GM18502 (cell line): ENCODE results near the gene TMEM131L.
"Not testable (repeated sequence)": the region's sequence is repeated elsewhere in the genome, so short reads cannot be mapped to it uniquely, and the experiment has no call there.

Source experiments
- ATAC-seq: cut with Tn5 transposase; IDR thresholded peaks from one replicate; pipeline ENCODE4 v1.9.1; 2021; ENCODE audit warnings: mild to moderate bottlenecking; ENCODE audit not compliant: unreplicated experiment, poor library complexity

TMEM131L gene

GRCh38 chr4:153594210-153594609 is 128.1 kb downstream of the TMEM131L start:
- no peak for ATAC-seq

DNA sequence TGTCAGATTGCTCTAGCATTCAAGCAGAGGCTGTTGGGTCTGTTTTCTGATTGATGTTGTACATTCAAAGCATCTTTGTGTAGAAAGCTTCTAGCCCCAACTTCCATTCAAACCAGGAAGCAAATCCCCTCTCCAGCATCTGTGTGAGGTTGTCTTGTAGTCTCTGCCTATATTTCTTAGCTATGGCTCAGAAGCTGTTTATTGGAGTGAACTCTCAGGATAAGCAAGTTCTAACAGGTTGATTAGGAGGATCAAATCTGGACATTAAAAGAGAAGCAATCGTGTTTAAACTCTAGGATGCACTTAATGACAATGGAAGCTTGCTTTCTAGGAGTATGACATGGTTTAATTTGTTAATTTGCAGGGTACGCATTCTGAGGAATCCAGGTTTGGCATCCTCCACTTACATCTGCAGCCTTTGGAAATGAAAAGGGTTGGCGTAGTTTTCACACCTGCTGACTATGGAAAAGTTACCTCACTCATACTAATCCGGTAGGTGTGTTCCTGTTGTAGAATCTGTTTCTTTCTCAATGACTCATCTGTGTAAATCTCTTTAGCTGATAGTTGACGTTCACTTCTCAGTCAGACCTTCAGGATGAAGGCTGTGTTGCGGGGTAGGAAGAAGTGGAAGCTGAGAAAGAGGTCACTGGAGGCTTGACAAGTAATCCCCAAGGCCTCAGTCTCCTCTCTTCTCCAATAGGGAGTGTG is 129.9 kb downstream of the TMEM131L start:
- no peak for ATAC-seq

- no peak for ATAC-seq
These were observed 136.6 kb downstream of the TMEM131L start for GRCh38 chr4:153602758-153603157.

- no peak for ATAC-seq
These were observed 137.1 kb downstream of the TMEM131L start for GRCh38 chr4:153603258-153603657.

DNA sequence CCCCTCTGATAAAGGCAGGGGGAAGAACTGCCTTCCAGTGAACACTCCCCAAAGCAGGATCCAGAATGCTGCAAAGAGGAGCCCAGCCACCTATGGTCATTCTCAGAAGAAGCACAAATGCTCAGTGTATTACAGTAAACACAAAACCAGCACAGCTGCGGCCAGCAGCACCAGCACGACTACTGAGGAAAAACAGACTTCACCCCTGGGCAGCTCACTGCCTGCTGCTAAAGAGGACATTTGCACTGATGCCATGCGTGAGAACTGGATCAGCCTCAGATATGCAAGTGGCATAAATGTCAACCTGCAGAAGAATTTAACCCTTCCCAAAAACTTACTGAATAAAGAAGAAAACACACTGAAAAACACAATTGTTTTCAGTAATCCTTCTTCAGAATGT is 137.7 kb downstream of the TMEM131L start:
- ATAC-seq, result no peak

- ATAC-seq, result not testable (repeated sequence)
These were observed 142.9 kb downstream of the TMEM131L start for GRCh38 chr4:153609070-153609469.

DNA sequence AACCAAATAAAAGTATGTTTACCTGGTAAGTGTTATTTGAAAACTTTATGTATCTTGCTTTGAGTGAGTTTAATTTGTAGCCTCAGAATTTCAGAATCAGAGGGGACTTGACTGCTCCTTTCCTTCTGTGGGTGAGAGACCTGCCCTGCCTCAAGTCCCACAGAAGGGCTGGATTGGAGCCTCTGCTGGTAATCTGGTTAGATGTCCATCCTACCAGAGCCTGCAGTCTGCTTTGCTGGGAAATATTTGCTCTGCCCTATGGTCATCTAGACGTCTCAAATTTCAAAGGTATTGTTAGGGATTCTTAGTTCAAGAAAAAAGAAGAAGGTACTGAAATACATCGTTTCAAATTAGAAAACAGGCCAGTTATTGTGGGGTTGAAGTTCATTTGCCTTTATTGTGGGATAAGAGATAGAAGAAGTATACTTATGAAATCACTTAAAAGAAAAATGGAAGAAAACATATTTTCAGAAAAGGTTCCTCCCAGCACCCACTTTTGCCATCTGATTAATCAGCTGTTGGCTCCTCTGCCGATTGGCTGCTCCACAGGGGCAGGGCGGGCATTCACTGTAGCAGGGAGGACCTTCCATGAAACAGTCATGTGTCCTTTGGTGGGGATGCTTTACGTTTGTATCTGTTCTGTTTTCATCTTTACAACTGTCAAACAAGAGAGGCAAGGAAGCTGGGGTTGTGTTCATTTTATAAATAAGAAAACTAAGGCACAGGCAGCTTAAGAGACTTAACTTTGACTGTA is 144.6 kb downstream of the TMEM131L start:
- ATAC-seq, result no peak

GRCh38 chr4:153611679-153612078 is 145.5 kb downstream of the TMEM131L start:
- no peak for ATAC-seq

- no peak for ATAC-seq
These were observed 146.7 kb downstream of the TMEM131L start for GRCh38 chr4:153612878-153613277.

GRCh38 chr4:153616006-153616555 is 149.9 kb downstream of the TMEM131L start:
- no peak for ATAC-seq

DNA sequence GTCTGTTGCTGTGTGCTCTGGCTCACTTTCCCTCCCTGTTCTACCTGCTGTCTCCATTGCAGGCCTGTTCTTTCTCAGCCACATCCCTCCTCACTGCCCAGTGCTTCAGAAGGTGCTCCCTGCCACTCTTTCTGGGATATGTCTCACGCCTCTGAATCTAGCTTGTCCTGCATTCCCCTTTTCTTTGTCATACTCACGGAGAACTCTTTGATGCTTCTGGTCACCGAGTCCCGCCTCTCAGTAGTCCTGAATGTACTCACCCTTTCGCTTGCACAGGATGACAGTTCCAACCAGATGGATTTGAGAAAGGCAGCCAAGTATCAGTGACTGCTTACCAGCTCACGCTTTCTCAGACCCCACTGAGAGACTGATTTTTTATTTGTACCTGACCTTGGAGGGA is 152.7 kb downstream of the TMEM131L start:
- ATAC-seq, result no peak

DNA sequence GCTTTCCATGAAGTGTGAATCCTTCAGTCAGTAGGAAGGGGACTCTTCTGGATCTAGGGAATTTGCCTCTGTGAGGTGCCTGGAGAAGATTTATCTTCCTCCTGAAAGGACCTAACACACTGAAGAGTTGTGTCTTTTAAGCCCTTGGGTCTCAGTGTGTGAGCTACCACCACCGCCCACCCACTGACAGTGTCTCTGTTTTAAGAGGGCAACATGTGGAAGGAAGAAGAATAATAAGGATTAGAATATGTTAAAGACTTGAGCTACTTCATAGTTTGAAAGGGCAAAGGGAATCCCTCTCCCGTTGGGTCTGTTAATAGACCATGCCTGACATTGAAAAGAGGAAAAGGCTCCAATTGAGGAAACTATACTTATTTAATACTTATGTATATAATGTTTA is 153.7 kb downstream of the TMEM131L start:
- ATAC-seq, result no peak

DNA sequence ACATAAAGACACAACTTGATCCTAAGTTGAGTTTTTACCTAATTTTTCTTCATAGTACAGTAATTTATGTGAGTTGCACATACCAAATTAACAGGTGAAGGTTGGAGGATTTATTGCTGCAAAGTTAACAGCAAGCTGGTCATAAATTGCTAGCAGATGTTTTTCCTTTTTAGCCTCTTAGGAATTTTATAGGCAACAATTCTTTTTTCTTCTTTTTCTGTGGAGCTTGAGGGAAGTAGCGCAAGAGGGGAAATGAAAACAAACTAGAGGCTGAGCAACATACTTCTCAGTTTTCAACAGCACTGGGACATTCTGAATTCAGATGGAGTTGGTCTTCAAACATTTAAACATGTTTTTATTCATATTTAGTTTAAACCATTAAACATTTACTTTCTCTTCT is 154.2 kb downstream of the TMEM131L start:
- ATAC-seq, result no peak

- ATAC-seq, result no peak
These were observed 155.9 kb downstream of the TMEM131L start for GRCh38 chr4:153622093-153622492.

GRCh38 chr4:153622778-153623240 is 156.6 kb downstream of the TMEM131L start:
- no peak for ATAC-seq

DNA sequence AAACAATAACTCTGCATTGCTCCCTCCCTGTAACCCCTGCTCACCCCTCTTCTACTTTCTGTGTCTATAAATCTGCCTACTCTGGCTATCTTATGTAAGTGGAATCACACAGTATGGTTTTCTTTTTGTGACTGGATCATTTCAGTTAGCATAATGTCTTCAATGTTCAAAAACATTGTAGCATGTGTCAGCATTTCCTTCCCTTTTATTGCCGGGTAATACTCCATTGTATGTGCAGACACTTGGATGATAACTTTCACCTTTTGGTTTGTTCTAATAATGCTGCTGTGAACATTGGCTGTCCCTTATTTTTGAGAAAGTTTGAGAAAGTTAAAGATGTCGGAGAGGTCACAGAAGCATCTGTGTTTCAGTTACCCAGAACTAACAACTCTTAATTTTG is 157.3 kb downstream of the TMEM131L start:
- no peak for ATAC-seq

DNA sequence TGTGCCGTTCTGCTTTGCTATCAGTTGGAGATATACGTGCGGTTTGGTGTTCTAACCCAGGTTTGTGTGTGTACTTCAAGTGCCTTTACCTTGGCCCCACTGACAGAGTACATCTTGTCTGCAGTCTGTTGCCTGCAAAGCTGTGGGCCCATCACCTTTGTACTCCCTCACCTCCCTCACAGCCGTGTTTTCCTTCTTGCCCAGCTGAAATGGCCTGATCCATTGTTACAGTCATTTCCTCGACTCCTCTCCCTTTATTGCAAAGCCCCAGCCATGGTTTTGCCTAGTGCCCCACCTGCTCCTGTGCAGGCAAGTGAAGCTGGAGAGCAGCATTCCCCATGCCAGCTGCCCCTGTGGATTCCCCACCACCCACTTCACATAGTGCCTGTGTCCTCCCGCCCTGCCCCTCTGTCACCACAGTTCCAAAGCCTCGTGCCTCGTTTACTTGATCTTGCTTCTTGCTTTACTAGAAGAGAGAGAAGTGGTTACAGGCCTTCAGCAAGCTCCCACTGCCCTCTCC is 162.7 kb downstream of the TMEM131L start:
- no peak for ATAC-seq

- ATAC-seq, result no peak
These were observed 163.6 kb downstream of the TMEM131L start for GRCh38 chr4:153629776-153630175.

DNA sequence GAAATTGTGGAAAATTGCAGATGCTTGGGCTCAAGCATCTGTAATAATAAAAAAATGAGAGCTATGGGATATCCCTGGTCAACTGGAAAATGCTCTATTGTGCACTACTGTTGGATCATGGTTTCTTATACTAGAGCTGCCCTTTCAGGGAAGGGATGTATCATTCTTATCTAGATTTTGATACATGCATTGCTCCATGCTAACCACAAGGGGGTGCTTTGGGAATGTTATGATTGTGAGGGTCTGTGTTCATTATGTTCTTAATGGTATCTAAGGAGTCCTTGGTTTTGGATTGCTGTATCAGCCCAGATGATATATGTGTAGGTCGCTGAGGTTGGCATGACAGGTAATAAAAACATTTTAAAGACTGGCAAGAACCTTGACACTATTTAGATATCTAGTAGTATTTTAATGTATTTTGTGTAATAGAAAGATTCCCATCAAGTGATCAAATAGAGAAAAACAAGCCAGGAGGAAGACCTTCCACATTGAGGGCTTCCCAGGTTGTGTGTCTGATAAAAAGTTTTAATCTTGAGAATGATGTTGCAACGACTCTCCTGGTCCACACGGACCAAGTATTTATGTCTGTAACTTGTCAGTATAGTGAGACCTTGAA is 168.7 kb downstream of the TMEM131L start:
- ATAC-seq, result no peak

DNA sequence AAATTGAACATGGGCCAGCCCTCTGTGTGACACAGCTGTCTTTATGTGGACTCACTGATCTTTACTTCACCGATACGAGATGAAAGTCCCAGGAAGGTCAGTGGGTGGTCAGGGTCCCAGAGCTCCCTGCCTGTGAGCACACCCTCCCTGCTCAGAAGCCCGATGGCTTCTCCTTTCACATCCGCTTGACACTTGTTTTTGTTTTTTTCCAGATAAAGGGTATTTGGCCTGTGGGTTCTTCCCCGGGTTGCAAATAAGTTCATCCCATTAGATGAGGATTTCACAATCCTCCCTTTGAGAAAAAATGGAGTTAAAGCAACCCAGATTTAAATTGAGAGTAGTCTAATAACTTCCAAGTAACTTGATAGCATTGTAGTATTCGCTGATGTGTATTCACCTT is 169.7 kb downstream of the TMEM131L start:
- ATAC-seq, result no peak

- no peak for ATAC-seq
These were observed 171.0 kb downstream of the TMEM131L start for GRCh38 chr4:153637201-153637600.
